ENCODE data around the gene PRKCB. TPM values are rescaled to one million over a fixed set of nuclear protein-coding genes. Genes with fewer than 3 reads are reported as not detected.

PRKCB gene
- total and polyA plus RNA-seq, 2 of the 8 experiments (the other 6 are each of a cell fraction or from before 2014, with no cell fraction given) = 7.1 to 12.1 TPM

GRCh38 chr16:23948949-23949411 lies 113.2 kb downstream of the PRKCB start:
- Histone ChIP-seq H3K9me3 (ENCODE audit: insufficient read depth in 2 of 2, low read depth in 1 of 2, low read length in 1 of 2) (no peaks in the 10 kb centered on the region), H3K79me1 (ENCODE audit: low read depth, low read length) (no peaks in the 10 kb centered on the region), H2AK5ac (ENCODE audit: low read depth, low read length) (no peak overlapping the region), H4K5ac (ENCODE audit: insufficient read length, low read depth, low read length) (no peak overlapping the region), H3K56ac (replicated peaks; ENCODE audit: insufficient read length, low read depth, low read length) (no peak overlapping the region), H3K27ac (ENCODE audit: low read depth, low read length) (no peak overlapping the region), H3K4me1 (replicated peaks in 1 of 4; ENCODE audit: control insufficient read depth in 3 of 4, insufficient read depth in 4 of 4, low read length in 3 of 4) (peaks cover 2 to 11% (median 8%) of the 10 kb centered on the region in 4 experiments; a peak in 4 of 7 replicates), H2BK120ac (replicated peaks; ENCODE audit: low read depth, low read length) (no peak overlapping the region), H2BK12ac (ENCODE audit: low read depth, low read length) (no peak overlapping the region), H2BK20ac (ENCODE audit: low read length) (no peak overlapping the region), H3K23ac (ENCODE audit: insufficient read length) (no peak overlapping the region), H2AFZ (ENCODE audit: low read length) (no peak overlapping the region), H3K4me2 (ENCODE audit: insufficient read depth in 1 of 2, low read depth in 2 of 2, low read length in 2 of 2) (no peak overlapping the region), H3K18ac (ENCODE audit: extremely low read depth, low read length) (no peak overlapping the region), H2BK15ac (ENCODE audit: low read length) (no peak overlapping the region), H4K8ac (ENCODE audit: extremely low read depth, insufficient read depth, low read length) (no peak overlapping the region), H4K20me1 (replicated peaks in 1 of 2; ENCODE audit: control insufficient read depth in 1 of 2, insufficient read depth in 2 of 2, low read length in 2 of 2) (no peaks in the 10 kb centered on the region), H3K79me2 (ENCODE audit: control insufficient read depth in 1 of 2, insufficient read depth in 2 of 2, low read length in 2 of 2) (no peaks in the 10 kb centered on the region), H3K23me2 (ENCODE audit: low read depth, low read length) (no peaks in the 10 kb centered on the region), H2BK5ac (ENCODE audit: low read depth, low read length) (no peak overlapping the region), H3K27me3 (replicated peaks in 1 of 4; ENCODE audit: control insufficient read depth in 3 of 4, extremely low read depth in 1 of 4, insufficient read depth in 3 of 4, low read length in 3 of 4) (no peaks in the 10 kb centered on the region), H4K91ac (replicated peaks; ENCODE audit: insufficient read length, low read length) (no peak overlapping the region), H3K4me3 (ENCODE audit: extremely low read depth in 1 of 4, insufficient read depth in 2 of 4, low read depth in 3 of 4, low read length in 4 of 4) (no peak overlapping the region), H3K4ac (replicated peaks; ENCODE audit: insufficient read length, low read depth, low read length) (no peak overlapping the region), H3K9ac (replicated peaks in 1 of 4; ENCODE audit: extremely low read depth in 1 of 4, low read depth in 3 of 4, low read length in 3 of 4) (no peak overlapping the region), H3K14ac (ENCODE audit: insufficient read length) (no peak overlapping the region), H3K36me3 (ENCODE audit: control insufficient read depth in 2 of 4, insufficient read depth in 4 of 4, low read length in 3 of 4) (no peaks in the 10 kb centered on the region)
- ChIA-PET CTCF (ENCODE audit: partially characterized antibody) (interaction anchor here (1.3 kb wide), 1 partner anchor 10 kb away, joined by 3 read pairs; no protein-coding TSS in a partner anchor), POLR2A (ENCODE audit: partially characterized antibody) (interaction anchor here (0.6 kb wide), 1 partner anchor 35 kb away, joined by 3 read pairs; no protein-coding TSS in a partner anchor)
- FAIRE-seq = no peak
- no peak for DNase-seq (ENCODE audit: low read depth in 1 of 2, low spot score in 2 of 2)
- WGBS, 2 experiments (ENCODE audit: extremely low coverage in 1 of 2, insufficient coverage in 1 of 2, insufficient read length in 1 of 2, insufficient replicate concordance in 2 of 2, low coverage in 1 of 2, low lambda C conversion rate in 2 of 2, missing lambda C conversion rate in 1 of 2) = 83% methylated on average over 11 of the region's 11 CpGs; no CpG with 5 or more reads in 1 of the 2 experiments
- TF ChIP-seq CHD2 (IDR thresholded peaks at IDR 0.05; ENCODE audit: low read length) (no peak), BCL11A (IDR thresholded peaks at IDR 0.05; ENCODE audit: low read depth in 2 of 2, low read length in 2 of 2) (no peak), SIRT6 (IDR thresholded peaks at IDR 0.05; ENCODE audit: low read length) (no peak), CREB1 (IDR thresholded peaks at IDR 0.05) (no peak), SRF (IDR thresholded peaks at IDR 0.05; ENCODE audit: low read depth, low read length) (no peak), RBBP5 (IDR thresholded peaks at IDR 0.05; ENCODE audit: borderline replicate concordance, low read depth, low read length) (no peak), JUN (IDR thresholded peaks at IDR 0.05; ENCODE audit: low read depth, low read length) (no peak), CBX8 (IDR thresholded peaks at IDR 0.05; ENCODE audit: borderline replicate concordance, low read depth, low read length) (no peak), SIN3A (conservative IDR thresholded peaks at IDR 0.05 in 1 of 2, IDR thresholded peaks at IDR 0.05 in 1 of 2; ENCODE audit: low read depth in 1 of 2, low read length in 2 of 2) (no peak), FOSL1 (IDR thresholded peaks at IDR 0.05; ENCODE audit: insufficient read depth, low read depth, low read length) (no peak), KDM4A (IDR thresholded peaks at IDR 0.05; ENCODE audit: low read depth, low read length, severe bottlenecking) (no peak), TAF1 (IDR thresholded peaks at IDR 0.05; ENCODE audit: low read depth, low read length) (no peak), ATF3 (IDR thresholded peaks at IDR 0.05; ENCODE audit: insufficient read depth, low read depth, low read length) (no peak), POU5F1 (IDR thresholded peaks at IDR 0.05; ENCODE audit: low read depth, low read length) (no peak), GTF2F1 (IDR thresholded peaks at IDR 0.05; ENCODE audit: borderline replicate concordance, low read depth, low read length) (no peak)
